Kasumi-1 (cell line): ENCODE results near the gene HNRNPA0.

Source experiments
- DNase-seq, 2 experiments: peaks; one replicate each; lab custom pipeline; 2025; lab: John Stamatoyannopoulos, UW

Gene HNRNPA0

GRCh38 chr5:137754961-137755762, 999 bp upstream of the HNRNPA0 start:
- peak in 1 of 2 experiments; percentile 62 for DNase-seq

GRCh38 chr5:137753691-137754187, 424 bp downstream of the HNRNPA0 start:
- no peak for DNase-seq

- DNase-seq, result peak; percentile 64 to 69
Observed at GRCh38 chr5:137752905-137753690, 1.1 kb downstream of the HNRNPA0 start.

- peak; percentile 76 to 78 for DNase-seq
Observed at GRCh38 chr5:137751869-137752491, 2.2 kb downstream of the HNRNPA0 start.

GRCh38 chr5:137750436-137750835, 3.7 kb downstream of the HNRNPA0 start:
- no peak for DNase-seq

GRCh38 chr5:137747848-137748247, 6.3 kb downstream of the HNRNPA0 start:
- DNase-seq, result peak in 1 of 2 experiments; percentile 10

GRCh38 chr5:137743031-137743640, 11.0 kb downstream of the HNRNPA0 start:
- peak; percentile 81 to 87 for DNase-seq

- no peak for DNase-seq
Observed at GRCh38 chr5:137741718-137742117, 12.4 kb downstream of the HNRNPA0 start.

GRCh38 chr5:137739737-137740136, 14.4 kb downstream of the HNRNPA0 start:
- peak in 1 of 2 experiments; percentile 26 for DNase-seq

- no peak for DNase-seq
Observed at GRCh38 chr5:137738947-137739346, 15.2 kb downstream of the HNRNPA0 start.

- peak; percentile 64 to 67 for DNase-seq
Observed at GRCh38 chr5:137737349-137738131, 16.6 kb downstream of the HNRNPA0 start.

- DNase-seq, result no peak
Observed at GRCh38 chr5:137736496-137736895, 17.7 kb downstream of the HNRNPA0 start.

GRCh38 chr5:137735555-137736284, 18.4 kb downstream of the HNRNPA0 start, which contains the start of gene KLHL3:
KLHL3 (minus strand) TSS chr5:137736089; CDS start chr5:137735646, 443 bp downstream.
- no peak for DNase-seq

GRCh38 chr5:137734962-137735554, 19.1 kb downstream of the HNRNPA0 start:
- no peak for DNase-seq

- no peak for DNase-seq
Observed at GRCh38 chr5:137734331-137734730, 19.8 kb downstream of the HNRNPA0 start.

GRCh38 chr5:137733922-137734321, 20.2 kb downstream of the HNRNPA0 start:
- DNase-seq, result no peak

- no peak for DNase-seq
Observed at GRCh38 chr5:137733006-137733405, 21.2 kb downstream of the HNRNPA0 start.

- no peak for DNase-seq
Observed at GRCh38 chr5:137731176-137731575, 23.0 kb downstream of the HNRNPA0 start.

GRCh38 chr5:137730336-137730735, 23.8 kb downstream of the HNRNPA0 start:
- DNase-seq, result no peak

- DNase-seq, result no peak
Observed at GRCh38 chr5:137728048-137728447, 26.1 kb downstream of the HNRNPA0 start.
